ENCODE results near the gene MTMR4. TPM values are rescaled to one million over a fixed set of nuclear protein-coding genes. Genes with fewer than 3 reads are reported as not detected.
"Not testable (repeated sequence)": the region's sequence is repeated elsewhere in the genome, so short reads cannot be mapped to it uniquely, and the experiment has no call there.

The MTMR4 gene
- 10 to 100 TPM; 14.0 to 28.1 (median 22.4) TPM for polyA plus RNA-seq (ENCODE audit: insufficient read length in 10 of 10)
- long read RNA-seq, donor 1: 0 reads
- long read RNA-seq, donor 2: 0 reads
- long read RNA-seq, donor 3: 0 reads
- long read RNA-seq, donor 4: 0 reads
- long read RNA-seq, donor 5, full-length matches to known transcripts: 1 of 1 reads
- long read RNA-seq, donor 5, partial matches to known transcripts: 0 of 1 reads
- long read RNA-seq, donor 5, other reads (novel, unspliced or antisense): 0 of 1 reads
- long read RNA-seq, donor 6: 0 reads
- long read RNA-seq, donor 7: 0 reads
- long read RNA-seq, donor 8: 0 reads
- long read RNA-seq, donor 9: 0 reads

GRCh38 chr17:58513965-58514769, at the start of gene MTMR4:
Gene MTMR4, minus strand, starts transcription at chr17:58514638. Its CDS starts 231 bp downstream, at chr17:58514407.
- peak; percentile 80 to 91 (median 88) for DNase-seq

GRCh38 chr17:58560511-58560910, 46.1 kb upstream of the MTMR4 start:
- no peak for DNase-seq

- no peak for DNase-seq
These were observed 43.5 kb upstream of the MTMR4 start for GRCh38 chr17:58557981-58558380.

GRCh38 chr17:58556833-58557250, 42.4 kb upstream of the MTMR4 start:
- peak in 2 of 3 donors; percentile 26 to 47 for DNase-seq

- DNase-seq: not testable (repeated sequence)
These were observed 40.7 kb upstream of the MTMR4 start for GRCh38 chr17:58555109-58555508.

GRCh38 chr17:58541249-58541648, 26.8 kb upstream of the MTMR4 start:
- no peak for DNase-seq

GRCh38 chr17:58539698-58540097, 25.3 kb upstream of the MTMR4 start:
- DNase-seq: no peak

- peak in 1 of 3 donors; percentile 45 for DNase-seq
These were observed 24.5 kb upstream of the MTMR4 start for GRCh38 chr17:58538811-58539409.

GRCh38 chr17:58537266-58537665, 22.8 kb upstream of the MTMR4 start:
- no peak for DNase-seq

- DNase-seq: no peak
These were observed 22.1 kb upstream of the MTMR4 start for GRCh38 chr17:58536542-58536941.

- no peak for DNase-seq
These were observed 21.0 kb upstream of the MTMR4 start for GRCh38 chr17:58535431-58535830.

GRCh38 chr17:58534901-58535421, 20.5 kb upstream of the MTMR4 start:
- DNase-seq: no peak

GRCh38 chr17:58534331-58534730, 19.9 kb upstream of the MTMR4 start:
- no peak for DNase-seq

- no peak for DNase-seq
These were observed 19.3 kb upstream of the MTMR4 start for GRCh38 chr17:58533616-58534188.

- no peak for DNase-seq
These were observed 18.1 kb upstream of the MTMR4 start for GRCh38 chr17:58532555-58532951.

- peak in 2 of 3 donors; percentile 54 to 60 for DNase-seq
These were observed 17.5 kb upstream of the MTMR4 start for GRCh38 chr17:58531661-58532554.

- DNase-seq: no peak
These were observed 16.7 kb upstream of the MTMR4 start for GRCh38 chr17:58531122-58531521.

- no peak for DNase-seq
These were observed 16.2 kb upstream of the MTMR4 start for GRCh38 chr17:58530655-58531054.

GRCh38 chr17:58529275-58529674, 14.8 kb upstream of the MTMR4 start:
- no peak for DNase-seq

GRCh38 chr17:58528443-58528842, 14.0 kb upstream of the MTMR4 start:
- DNase-seq: no peak

- no peak for DNase-seq
These were observed 13.5 kb upstream of the MTMR4 start for GRCh38 chr17:58527949-58528348.

Measured in muscle of back (tissue), 13 donors.